DND-41 (cell line): ENCODE measurements around the gene SLC26A1.

ENCODE experiments used
- ATAC-seq: fragments of 200-7000 bp; cut with Tn5 transposase; 3 replicates; pipeline ENCODE4 v1.9.1; 2021; ENCODE audit warnings: low read depth; ENCODE audit not compliant: insufficient read depth
- DNase-seq: peaks from one replicate; pipeline ENCODE4 v3.0.0-alpha.2; 2020
- H2AFZ ChIP-seq: 2 replicates; pipeline ENCODE4 v1.6.0; 2012; ENCODE audit warnings: low read depth, low read length
- H3K27ac ChIP-seq: 2 replicates; pipeline ENCODE4 v1.5.1; 2012; ENCODE audit warnings: low read length, inconsistent platforms
- H3K27me3 ChIP-seq: fragments of 200-600 bp; sonication (generic); 2 replicates; pipeline ENCODE4 v1.6.0; 2012; ENCODE audit warnings: low read length, mild to moderate bottlenecking, inconsistent platforms; ENCODE audit not compliant: insufficient read depth, poor library complexity
- H3K36me3 ChIP-seq: 2 replicates; pipeline ENCODE4 v1.5.1; 2012; ENCODE audit warnings: low read length, inconsistent platforms; ENCODE audit not compliant: insufficient read depth
- H3K4me1 ChIP-seq: 2 replicates; pipeline ENCODE4 v1.5.1; 2012; ENCODE audit warnings: mild to moderate bottlenecking, low read length; ENCODE audit not compliant: insufficient read depth
- H3K4me2 ChIP-seq: 2 replicates; pipeline ENCODE4 v1.6.0; 2012; ENCODE audit warnings: mild to moderate bottlenecking, moderate library complexity, low read length, inconsistent platforms; ENCODE audit not compliant: insufficient read depth
- H3K4me3 ChIP-seq, 2 experiments: fragments of 200-600 bp in 1 of 2; shearing (Covaris generic) in 1 of 2; 2 replicates each; pipeline ENCODE4 v1.5.1; 2012 to 2016; ENCODE audit warnings: inconsistent platforms in 2 of 2, low read length in 2 of 2, mild to moderate bottlenecking in 2 of 2, low read depth in 1 of 2, moderate library complexity in 1 of 2
- H3K79me2 ChIP-seq: 2 replicates; pipeline ENCODE4 v1.6.0; 2012; ENCODE audit warnings: low read length, inconsistent platforms; ENCODE audit not compliant: insufficient read depth
- H3K9ac ChIP-seq: 2 replicates; pipeline ENCODE4 v1.6.0; 2012; ENCODE audit warnings: low read depth, mild to moderate bottlenecking, inconsistent platforms, low read length, moderate library complexity
- H3K9me3 ChIP-seq: 2 replicates; pipeline ENCODE4 v1.5.1; 2012; ENCODE audit warnings: low read length, moderate library complexity, mild to moderate bottlenecking, inconsistent platforms; ENCODE audit not compliant: insufficient read depth, severe bottlenecking
- H4K20me1 ChIP-seq: 2 replicates; pipeline ENCODE4 v1.6.0; 2012; ENCODE audit warnings: low read length; ENCODE audit not compliant: insufficient read depth
- CTCF ChIP-seq: IDR thresholded peaks from 2 replicates; pipeline ENCODE4 v1.5.1; 2012; ENCODE audit warnings: borderline replicate concordance, low read length, moderate library complexity, mild to moderate bottlenecking; ENCODE audit not compliant: poor library complexity, severe bottlenecking; ENCODE audit errors: extremely low read depth
- EZH2 ChIP-seq: IDR thresholded peaks from 3 replicates; pipeline ENCODE4 v1.6.1; 2012; ENCODE audit warnings: borderline replicate concordance, low read depth, mild to moderate bottlenecking, moderate library complexity, low read length, inconsistent platforms; ENCODE audit not compliant: severe bottlenecking

The SLC26A1 gene

GRCh38 chr4:956531-957230 lies 36.5 kb downstream of the SLC26A1 start:
- Histone ChIP-seq H4K20me1 (peaks cover 7% of the 10 kb centered on the region), H3K36me3 (peaks cover 58% of the 10 kb centered on the region), H3K4me3 (no peak overlapping the region), H3K79me2 (no peaks in the 10 kb centered on the region), H3K4me1 (no peaks in the 10 kb centered on the region), H3K27ac (no peak overlapping the region), H3K9ac (no peak overlapping the region), H2AFZ (no peak overlapping the region), H3K27me3 (no peaks in the 10 kb centered on the region), H3K9me3 (no peaks in the 10 kb centered on the region), H3K4me2 (no peak overlapping the region)
- DNase-seq (no peak), ATAC-seq (no peak)
- TF ChIP-seq EZH2 (no peak), CTCF (no peak)

GRCh38 chr4:955931-956381 lies 37.2 kb downstream of the SLC26A1 start:
- H3K27me3 ChIP-seq, result no peaks in the 10 kb centered on the region
- DNase-seq (no peak), ATAC-seq (no peak)
- H3K4me1 ChIP-seq, result no peaks in the 10 kb centered on the region
- H3K9me3 ChIP-seq, result no peaks in the 10 kb centered on the region
- peaks cover 58% of the 10 kb centered on the region for H3K36me3 ChIP-seq
- H2AFZ ChIP-seq, result no peak overlapping the region
- no peak for TF ChIP-seq EZH2
- TF ChIP-seq CTCF, result no peak
- no peak overlapping the region for H3K9ac ChIP-seq
- H3K27ac ChIP-seq, result no peak overlapping the region
- no peaks in the 10 kb centered on the region for H3K79me2 ChIP-seq
- H3K4me3 ChIP-seq, result no peak overlapping the region
- peaks cover 6% of the 10 kb centered on the region for H4K20me1 ChIP-seq
- no peak overlapping the region for H3K4me2 ChIP-seq

GRCh38 chr4:955161-955921 lies 37.9 kb downstream of the SLC26A1 start:
- H3K4me2 ChIP-seq, result no peak overlapping the region
- H3K27ac ChIP-seq, result no peak overlapping the region
- H3K4me1 ChIP-seq, result no peaks in the 10 kb centered on the region
- no peak overlapping the region for H2AFZ ChIP-seq
- peaks cover 6% of the 10 kb centered on the region for H4K20me1 ChIP-seq
- DNase-seq (no peak), ATAC-seq (no peak)
- H3K9ac ChIP-seq, result no peak overlapping the region
- TF ChIP-seq CTCF (no peak), EZH2 (no peak)
- H3K27me3 ChIP-seq, result no peaks in the 10 kb centered on the region
- no peak overlapping the region for H3K4me3 ChIP-seq
- H3K36me3 ChIP-seq, result peaks cover 52% of the 10 kb centered on the region
- no peaks in the 10 kb centered on the region for H3K9me3 ChIP-seq
- H3K79me2 ChIP-seq, result no peaks in the 10 kb centered on the region
